ENCODE measurements around the gene SLC25A43. TPM values are rescaled to one million over a fixed set of nuclear protein-coding genes. Genes with fewer than 3 reads are reported as not detected.

Gene SLC25A43
- total RNA-seq, 1 donor from 2014 or later: 2.2 TPM

DNA sequence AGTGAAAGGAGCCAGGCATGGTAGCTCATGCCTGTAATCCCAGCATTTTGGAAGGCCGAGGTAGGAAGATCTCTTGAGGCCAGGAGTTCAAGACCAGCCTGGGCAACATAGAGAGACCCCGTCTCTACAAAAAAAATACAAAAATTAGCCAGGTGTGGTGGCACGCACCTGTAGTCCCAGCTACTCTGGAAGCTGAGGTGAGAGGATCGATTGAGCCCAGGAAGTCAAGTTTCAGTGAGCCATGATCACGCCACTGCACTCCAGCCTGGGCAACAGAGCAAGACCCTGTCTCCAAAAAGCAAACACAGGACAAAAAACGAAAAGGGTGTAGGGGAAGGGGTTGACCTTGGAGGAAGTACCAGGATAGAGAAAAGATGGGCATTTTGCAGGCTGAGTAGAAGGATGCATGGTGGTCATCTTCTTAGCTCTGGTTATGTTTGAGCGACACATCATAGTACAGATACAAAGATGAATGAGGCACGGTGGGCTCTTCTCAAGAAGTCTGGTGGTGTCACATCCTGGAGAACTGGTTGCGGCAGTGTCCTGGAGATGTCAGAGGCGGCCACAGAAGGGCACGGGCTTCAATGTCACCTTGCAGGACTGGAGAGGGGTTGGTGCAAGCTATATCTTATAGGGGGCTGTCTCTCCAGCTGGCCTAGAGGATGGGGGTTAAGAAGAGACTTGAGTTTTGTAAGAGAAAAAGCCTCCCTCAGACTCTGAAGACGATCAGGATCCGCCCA lies 101.1 kb downstream of the SLC25A43 start:
- no peak for DNase-seq

DNA sequence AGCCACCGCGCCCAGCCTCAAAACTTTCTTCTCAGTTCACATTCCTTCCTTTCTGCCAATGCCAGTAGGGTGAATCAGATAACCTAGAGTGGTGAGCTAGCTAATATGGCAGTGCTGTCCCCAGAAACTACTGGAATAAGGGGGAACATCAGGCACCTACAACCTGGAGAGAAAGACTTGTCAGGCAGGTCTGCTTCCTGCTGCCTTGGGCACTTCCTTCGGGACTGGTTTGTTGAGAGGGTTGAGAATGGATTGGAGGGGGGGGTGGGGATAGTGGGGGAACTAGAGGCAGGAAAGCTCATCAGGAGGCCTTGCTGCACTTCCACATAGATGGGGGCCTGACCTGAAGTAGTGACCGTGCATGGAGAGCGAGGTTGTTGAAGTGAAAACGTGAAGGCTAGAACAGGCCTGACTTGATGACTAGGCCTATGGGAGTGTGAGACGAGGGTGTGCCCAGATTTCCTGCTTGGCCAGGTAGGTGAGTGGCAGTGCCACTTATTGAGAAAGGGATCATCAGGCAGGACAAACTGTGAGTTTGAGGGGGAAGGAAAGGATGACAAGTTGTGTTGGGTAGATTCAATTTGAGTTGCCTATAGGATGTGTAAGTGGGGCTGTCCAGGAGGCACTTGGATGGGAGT lies 102.5 kb downstream of the SLC25A43 start:
- DNase-seq: no peak

DNA sequence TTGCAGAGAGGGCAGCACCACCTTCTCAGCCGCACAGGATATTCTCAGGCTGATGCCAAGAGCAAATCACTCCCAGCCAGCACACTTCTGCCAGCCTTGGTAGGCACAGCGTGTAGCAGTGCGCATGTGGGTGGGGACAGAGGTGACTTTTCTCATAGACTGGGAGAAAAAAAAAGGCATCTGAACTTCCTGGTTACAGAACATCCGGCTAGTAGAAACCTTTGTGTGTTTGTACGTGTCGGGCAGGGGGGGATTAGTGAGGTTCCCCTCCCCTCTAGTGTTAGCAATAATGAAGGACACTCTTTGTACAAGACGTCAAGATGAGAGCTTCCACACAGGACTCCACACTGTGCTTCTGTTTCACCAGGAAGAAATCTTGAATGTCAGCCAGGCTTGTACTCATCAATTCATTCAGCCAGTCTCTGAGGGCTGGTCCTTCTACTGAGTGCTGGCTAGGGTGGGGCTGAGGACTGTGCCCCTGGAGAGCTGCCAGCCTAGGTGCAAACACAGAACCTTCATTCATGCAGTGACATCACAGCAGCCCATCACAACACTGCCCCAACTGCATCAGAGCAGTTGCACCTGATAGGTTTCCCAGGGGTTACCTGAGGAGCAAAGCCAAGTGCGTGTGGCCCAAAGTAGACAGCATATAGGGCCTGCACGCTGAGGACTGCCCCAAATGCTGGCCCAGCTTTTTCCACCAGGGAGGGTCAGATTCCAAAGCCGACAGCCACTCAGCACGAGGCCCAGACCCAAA lies 103.8 kb downstream of the SLC25A43 start:
- no peak for DNase-seq

DNA sequence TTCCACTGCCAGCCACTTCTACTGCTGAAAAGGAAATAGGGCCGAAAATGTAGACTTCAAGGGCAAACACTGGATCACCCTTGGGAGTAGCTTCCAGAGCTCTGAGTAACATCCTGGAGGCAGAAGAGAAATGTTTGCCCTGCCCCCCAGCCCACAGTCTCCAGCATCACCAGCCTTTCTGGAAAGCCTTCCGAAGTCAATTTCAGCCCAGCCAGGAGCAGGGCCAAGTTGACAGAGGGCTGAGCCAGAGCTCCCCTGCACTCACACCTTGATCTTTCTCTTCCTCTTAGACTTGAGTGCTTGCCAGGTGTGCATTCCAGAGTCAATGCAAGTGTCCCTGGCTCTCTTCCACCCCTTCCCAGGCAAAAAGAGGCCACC lies 104.3 kb downstream of the SLC25A43 start:
- DNase-seq: no peak

Small RNAs within 50 kb of the gene (small RNA-seq; reads per million reads assigned to genes)
- gene RNU1-67P (0.41 reads per million, percentile 37 among the genes with 10 or more reads in this experiment), gene RNY3P16 (0.20 reads per million)

Other genes with a start within 250 kb of the SLC25A43 start
- 151 TPM for gene PGRMC1, start 163.1 kb upstream of the SLC25A43 start, total RNA-seq
- 73.6 TPM for gene SLC25A5, start 69.1 kb downstream of the SLC25A43 start, total RNA-seq
- 28.1 TPM for gene STEEP1, start 166.1 kb downstream of the SLC25A43 start, total RNA-seq
- gene UBE2A, start 175.2 kb downstream of the SLC25A43 start, total RNA-seq: 28.1 TPM
- gene NKRF, start 207.1 kb downstream of the SLC25A43 start, total RNA-seq: 14.0 TPM